CD4-positive, alpha-beta T cell (primary cell): ENCODE measurements around the gene PSME1. TPM values are rescaled to one million over a fixed set of nuclear protein-coding genes. Genes with fewer than 3 reads are reported as not detected.

Source experiments
- ATAC-seq: fragments of 200-7000 bp; cut with Tn5 transposase; one replicate; pipeline ENCODE4 v1.10.0; 2022; ENCODE audit warnings: mild to moderate bottlenecking; ENCODE audit not compliant: poor library complexity
- CTCF ChIA-PET: fragments of 350-600 bp; sonication (Branson Sonifier 250); formaldehyde crosslinking; loops from one replicate; lab custom pipeline; 2021; ENCODE audit warnings: antibody characterized with exemption, inconsistent platforms; lab: Charles Lee
- POLR2A ChIA-PET: fragments of 350-600 bp; sonication (Branson Sonifier 250); formaldehyde crosslinking; loops from one replicate; lab custom pipeline; 2021; ENCODE audit warnings: antibody characterized with exemption, inconsistent platforms; lab: Charles Lee
- DNase-seq, 14 experiments: peaks; one replicate each; pipeline ENCODE4 v3.0.0-alpha.2; 2013 to 2020; ENCODE audit warnings: mixed read lengths in 2 of 14
- H3K27ac ChIP-seq, 2 donors: one replicate each; pipeline versions ENCODE4 v1.5.1 to v1.7.0; 2013; ENCODE audit warnings: low read length in 2 of 2, low read depth in 1 of 2, mild to moderate bottlenecking in 1 of 2
- H3K27me3 ChIP-seq, 2 experiments: 1 replicate in 1 of 2; 2 replicates in 1 of 2; pipeline versions ENCODE4 v1.6.1 to v1.7.0; 2013; ENCODE audit warnings: low read length in 2 of 2, control low read depth in 1 of 2, mild to moderate bottlenecking in 1 of 2, moderate library complexity in 1 of 2; ENCODE audit not compliant: insufficient read depth in 2 of 2, control insufficient read depth in 1 of 2
- H3K36me3 ChIP-seq: one replicate; pipeline ENCODE4 v1.6.1; 2013; ENCODE audit warnings: low read length, control low read depth; ENCODE audit not compliant: insufficient read depth
- H3K4me1 ChIP-seq: one replicate; pipeline ENCODE4 v1.6.1; 2013; ENCODE audit warnings: low read length, control low read depth; ENCODE audit not compliant: insufficient read depth
- H3K4me3 ChIP-seq: one replicate; pipeline ENCODE4 v1.5.1; 2013; ENCODE audit warnings: mild to moderate bottlenecking, low read length, moderate library complexity
- H3K9me3 ChIP-seq, 2 experiments: 1 replicate in 1 of 2; 2 replicates in 1 of 2; pipeline versions ENCODE4 v1.6.1 to v1.7.0; 2013; ENCODE audit warnings: low read length in 2 of 2, mild to moderate bottlenecking in 2 of 2, control low read depth in 1 of 2, moderate library complexity in 1 of 2; ENCODE audit not compliant: control insufficient read depth in 1 of 2, insufficient read depth in 1 of 2
- H3K27ac Mint-ChIP-seq: one replicate; pipeline ENCODE4 v1.8.0; 2020; ENCODE audit warnings: mixed read lengths
- H3K27me3 Mint-ChIP-seq: one replicate; pipeline ENCODE4 v1.8.0; 2021; ENCODE audit warnings: mixed read lengths
- H3K36me3 Mint-ChIP-seq: one replicate; pipeline ENCODE4 v1.8.0; 2021; ENCODE audit warnings: low read depth, mixed read lengths
- H3K4me1 Mint-ChIP-seq: one replicate; pipeline ENCODE4 v1.8.0; 2021; ENCODE audit warnings: low read depth, mixed read lengths
- H3K4me3 Mint-ChIP-seq: one replicate; pipeline ENCODE4 v1.8.0; 2020; ENCODE audit warnings: mild to moderate bottlenecking, mixed read lengths
- H3K9me3 Mint-ChIP-seq: one replicate; pipeline ENCODE4 v1.8.0; 2020; ENCODE audit warnings: mixed read lengths
- CTCF ChIP-seq: fragments of 200-600 bp; IDR thresholded peaks from one replicate; pipeline ENCODE4 v1.8.0; 2022; ENCODE audit warnings: antibody characterized with exemption, mild to moderate bottlenecking
- intact Hi-C, 2 experiments: fragments of 100-400 bp; cut with DNase I in 1 of 2; cut with micrococcal nuclease in 1 of 2; formaldehyde crosslinking; loops; one replicate each; pipeline versions ENCODE4 v1.15.1 to v1.9.0; 2023 to 2025; cut with DNase I, micrococcal nuclease
- total RNA-seq, 174 experiments: library from RNA in 2 of 174; stranded (reverse) in 2 of 174; gene quantifications; one replicate each; pipeline ENCODE4 v1.2.3 and lab custom pipeline; 2021 to 2026

PSME1 gene
- total RNA-seq, 2 experiments from 2014 or later: 166 to 171 TPM

- Mint-ChIP-seq H3K4me1 (peaks cover 73% of the 10 kb centered on the region), H3K9me3 (no peaks in the 10 kb centered on the region), H3K27me3 (no peaks in the 10 kb centered on the region), H3K4me3 (peak overlapping the region; percentile 94), H3K36me3 (peaks cover 50% of the 10 kb centered on the region), H3K27ac (peak overlapping the region; percentile 85)
- Histone ChIP-seq H3K27ac (peak overlapping the region; percentile 48 to 88), H3K27me3 (no peaks in the 10 kb centered on the region), H3K36me3 (peaks cover 27% of the 10 kb centered on the region), H3K4me3 (peak overlapping the region; percentile 74), H3K9me3 (no peaks in the 10 kb centered on the region), H3K4me1 (peaks cover 68% of the 10 kb centered on the region)
- DNase-seq: peak in 1 of 14 experiments; percentile 33
- no peak for ATAC-seq
- ChIA-PET CTCF (interaction anchor here (1.0 to 5.0 kb wide), 10 partner anchors 10 to 47 kb away, joined by 3 to 33 read pairs (median 5); partner anchors contain the start of genes DCAF11, IRF9, NRL and PSME2), POLR2A (interaction anchor here (1.2 to 11.7 kb wide), 10 partner anchors 12 to 105 kb away, joined by 4 to 296 read pairs (median 16); partner anchors contain the start of genes CHMP4A, DCAF11, IPO4 and IRF9)
- intact Hi-C loops: loop anchor here (1.0 to 2.0 kb wide), 6 partner anchors 9 to 76 kb away; partner anchors contain the start of genes IRF9 (in 2 of the 2), CHMP4A (in 1 of the 2), PSME2 (in 1 of the 2) and TM9SF1 (in 1 of the 2)
- TF ChIP-seq CTCF: no peak
Observed at GRCh38 chr14:24136684-24137528, 912 bp downstream of the PSME1 start.

GRCh38 chr14:24137529-24138395 is 1.8 kb downstream of the PSME1 start:
- no peak for DNase-seq
- CTCF ChIA-PET: interaction anchor here (0.7 to 5.0 kb wide), 6 partner anchors 9 to 159 kb away, joined by 3 to 33 read pairs (median 4); partner anchors contain the start of genes DCAF11, IRF9, NRL and RNF31
- Histone ChIP-seq H3K36me3 (peaks cover 29% of the 10 kb centered on the region), H3K4me1 (peaks cover 64% of the 10 kb centered on the region), H3K4me3 (no peak overlapping the region), H3K27me3 (no peaks in the 10 kb centered on the region), H3K9me3 (no peaks in the 10 kb centered on the region), H3K27ac (peak overlapping the region in 1 of 2 donors; percentile 48)
- H3K27me3 Mint-ChIP-seq: no peaks in the 10 kb centered on the region
- H3K4me3 Mint-ChIP-seq: peak overlapping the region; percentile 94
- intact Hi-C loops: loop anchor here in 1 of 2 experiments (2.0 kb wide), 2 partner anchors 23 to 57 kb away; partner anchors contain the start of genes IRF9 and TM9SF1
- peak overlapping the region; percentile 85 for H3K27ac Mint-ChIP-seq
- H3K36me3 Mint-ChIP-seq: peaks cover 54% of the 10 kb centered on the region
- ATAC-seq: no peak
- H3K4me1 Mint-ChIP-seq: peaks cover 69% of the 10 kb centered on the region
- no peaks in the 10 kb centered on the region for H3K9me3 Mint-ChIP-seq
- POLR2A ChIA-PET: interaction anchor here (2.8 to 11.7 kb wide), 4 partner anchors 11 to 29 kb away, joined by 18 to 296 read pairs (median 94); partner anchors contain the start of genes DCAF11, IRF9, NRL and PSME2
- TF ChIP-seq CTCF: no peak
